Testis (tissue), 3 donors: Measurements from ENCODE around the gene ZC3H12D. TPM values are rescaled to one million over a fixed set of nuclear protein-coding genes. Genes with fewer than 3 reads are reported as not detected.
"Not testable (repeated sequence)": the region's sequence is repeated elsewhere in the genome, so short reads cannot be mapped to it uniquely, and the experiment has no call there.

Source experiments
- DNase-seq: peaks from one replicate; pipeline ENCODE4 v3.0.0-alpha.2; 2019
- H3K27ac ChIP-seq, 2 donors: fragments of 200-600 bp; sonication (generic); one replicate each; pipeline ENCODE4 v1.5.1; 2019
- H3K27me3 ChIP-seq: fragments of 200-600 bp; sonication (generic); one replicate; pipeline ENCODE4 v1.5.1; 2019
- H3K36me3 ChIP-seq: fragments of 200-600 bp; sonication (generic); one replicate; pipeline ENCODE4 v1.5.1; 2017; ENCODE audit warnings: low read depth; ENCODE audit errors: missing control alignments
- H3K4me1 ChIP-seq: fragments of 200-600 bp; sonication (generic); one replicate; pipeline ENCODE4 v1.5.1; 2019
- H3K4me3 ChIP-seq, 2 donors: fragments of 200-600 bp; sonication (generic); one replicate each; pipeline ENCODE4 v1.5.1; 2017 to 2019
- H3K9me3 ChIP-seq: fragments of 200-600 bp; sonication (generic); one replicate; pipeline ENCODE4 v1.5.1; 2017
- CTCF ChIP-seq, 3 experiments: fragments of 450-650 bp in 2 of 3; fragments of 200-600 bp in 1 of 3; sonication (generic) in 1 of 3; IDR thresholded peaks; one replicate each; pipeline ENCODE4 v1.5.1; 2016 to 2019; ENCODE audit warnings: antibody characterized with exemption in 3 of 3, mild to moderate bottlenecking in 2 of 3, moderate library complexity in 1 of 3
- POLR2A ChIP-seq: fragments of 450-650 bp; IDR thresholded peaks from one replicate; pipeline ENCODE4 v1.6.1; 2017; ENCODE audit warnings: antibody characterized with exemption, mild to moderate bottlenecking, moderate library complexity
- WGBS, 2 donors: methylation state at CpG; one replicate each; pipeline ENCODE4 v1.1.5; 2018; 5-methylcytosine and 5-hydroxymethylcytosine counted together
- intact Hi-C: fragments of 100-400 bp; cut with DNase I; formaldehyde crosslinking; loops from one replicate; pipeline ENCODE4 v1.15.1; 2023; ENCODE audit warnings: low total_unique reads
- polyA plus RNA-seq: library from polyadenylated mRNA; stranded (reverse); fragments of 350-450 nt; fragmentation: Illumina TruSeq; extraction: RNeasy Lipid Tissue Mini Kit (QIAGEN cat#74804); gene quantifications from one replicate; pipeline ENCODE4 v1.2.3, GENCODE V29; 2014; ENCODE audit warnings: low read depth, low replicate concordance; ENCODE audit not compliant: insufficient read depth
- total RNA-seq, 2 donors: library from RNA; depleted of rRNA; stranded (reverse); fragments of >200 nt; gene quantifications; one replicate each; pipeline ENCODE4 v1.2.3, GENCODE V29; 2016

The ZC3H12D gene
- total and polyA plus RNA-seq, 3 donors from 2014 or later = 0.61 to 2.1 (median 1.4) TPM

- WGBS, 2 donors = 70 to 78% methylated on average over 1 of the region's 1 CpG
- intact Hi-C loops = no loop called here
- no peak for TF ChIP-seq CTCF (IDR thresholded peaks at IDR 0.05)
- TF ChIP-seq POLR2A = no peak
- no peak overlapping the region for H3K4me3 ChIP-seq
- H3K4me1 ChIP-seq = no peaks in the 10 kb centered on the region
- no peak for DNase-seq
- no peak overlapping the region for H3K27ac ChIP-seq
- H3K36me3 ChIP-seq = no peaks in the 10 kb centered on the region
- no peaks in the 10 kb centered on the region for H3K9me3 ChIP-seq
- H3K27me3 ChIP-seq = no peaks in the 10 kb centered on the region
Observed at GRCh38 chr6:149501201-149501600, 16.4 kb upstream of the ZC3H12D start.

- no peak for TF ChIP-seq CTCF (IDR thresholded peaks at IDR 0.05)
- TF ChIP-seq POLR2A = no peak
- H3K27ac ChIP-seq = no peak overlapping the region
- no peaks in the 10 kb centered on the region for H3K4me1 ChIP-seq
- 81 to 88% methylated on average over 1 of the region's 1 CpG for WGBS, 2 donors
- H3K4me3 ChIP-seq = no peak overlapping the region
- H3K36me3 ChIP-seq = no peaks in the 10 kb centered on the region
- no peak for DNase-seq
- H3K9me3 ChIP-seq = no peaks in the 10 kb centered on the region
- intact Hi-C loops = no loop called here
- H3K27me3 ChIP-seq = no peaks in the 10 kb centered on the region
Observed at GRCh38 chr6:149500096-149500495, 15.3 kb upstream of the ZC3H12D start.

DNA sequence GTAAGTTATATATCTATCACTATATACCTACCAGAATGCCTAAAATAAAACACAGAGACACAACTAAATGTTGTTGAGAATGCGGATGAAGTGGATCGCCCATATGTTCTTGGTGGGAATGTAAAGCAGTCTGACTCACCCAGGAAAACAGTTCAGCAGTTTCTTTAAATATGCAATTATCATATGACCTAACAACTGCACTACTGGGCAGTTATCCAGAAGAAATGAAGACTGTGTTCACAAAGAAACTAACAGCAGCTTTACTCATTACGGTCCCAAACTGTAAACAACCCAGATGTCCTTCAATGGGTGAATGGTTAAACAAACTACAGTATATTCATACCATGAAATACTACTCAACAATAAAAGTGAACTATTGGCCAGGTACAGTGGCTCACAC, 14.3 kb upstream of the ZC3H12D start:
- H3K4me1 ChIP-seq = no peaks in the 10 kb centered on the region
- no peaks in the 10 kb centered on the region for H3K36me3 ChIP-seq
- TF ChIP-seq POLR2A = no peak
- TF ChIP-seq CTCF (IDR thresholded peaks at IDR 0.05) = no peak
- H3K27me3 ChIP-seq = no peaks in the 10 kb centered on the region
- 78 to 81% methylated on average over 3 of the region's 3 CpGs for WGBS, 2 donors
- H3K9me3 ChIP-seq = no peaks in the 10 kb centered on the region
- no peak overlapping the region for H3K4me3 ChIP-seq
- no peak overlapping the region for H3K27ac ChIP-seq
- DNase-seq = no peak
- intact Hi-C loops = no loop called here

DNA sequence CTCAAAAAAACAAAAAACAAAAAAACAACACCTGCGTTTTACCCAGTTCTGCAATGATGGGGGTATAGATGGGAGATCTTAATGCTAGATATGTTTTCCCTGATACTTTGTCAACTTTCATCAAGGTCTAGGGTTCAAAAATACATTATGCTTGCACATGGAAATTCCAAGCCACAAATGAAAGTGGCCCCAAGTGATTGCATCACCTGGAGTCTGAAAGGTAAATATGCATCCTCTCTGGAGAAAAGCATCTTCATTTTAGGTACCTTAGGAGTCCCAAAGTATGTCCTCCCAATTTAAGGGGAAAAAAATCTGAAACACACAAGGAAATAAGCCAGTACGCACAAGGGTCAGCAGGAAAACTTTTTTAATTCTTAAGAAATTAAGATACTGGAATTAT, 12.6 kb upstream of the ZC3H12D start:
- intact Hi-C loops = no loop called here
- Histone ChIP-seq H3K4me3 (no peak overlapping the region), H3K9me3 (no peaks in the 10 kb centered on the region), H3K36me3 (no peaks in the 10 kb centered on the region), H3K27ac (no peak overlapping the region), H3K4me1 (no peaks in the 10 kb centered on the region), H3K27me3 (no peaks in the 10 kb centered on the region)
- no peak for DNase-seq
- WGBS, 2 donors = 90 to 97% methylated on average over 2 of the region's 2 CpGs
- TF ChIP-seq POLR2A (no peak), CTCF (IDR thresholded peaks at IDR 0.05) (no peak)

DNA sequence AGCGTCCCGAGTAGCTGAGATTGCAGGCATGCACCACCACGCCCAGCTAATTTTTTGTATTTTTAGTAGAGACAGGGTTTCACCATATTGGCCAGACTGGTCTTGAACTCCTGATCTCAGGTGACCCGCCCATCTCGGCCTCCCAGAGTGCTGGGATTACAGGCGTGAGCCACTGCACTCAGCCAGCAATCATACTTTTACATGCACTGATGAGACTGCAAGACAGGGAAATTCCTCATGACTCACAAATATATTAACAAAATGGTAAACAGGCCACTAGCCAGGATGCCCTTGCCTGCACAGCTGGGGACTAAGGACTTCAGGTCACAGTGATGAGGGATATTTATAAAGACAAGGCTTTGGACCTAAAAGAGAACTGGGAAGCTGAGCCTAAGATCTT, 11.8 kb upstream of the ZC3H12D start:
- H3K4me3 ChIP-seq, H3K27me3 ChIP-seq, intact Hi-C loops, H3K36me3 ChIP-seq, H3K9me3 ChIP-seq, H3K4me1 ChIP-seq, H3K27ac ChIP-seq, DNase-seq: not testable (repeated sequence)
- 93 to 94% methylated on average over 6 of the region's 6 CpGs for WGBS, 2 donors

DNA sequence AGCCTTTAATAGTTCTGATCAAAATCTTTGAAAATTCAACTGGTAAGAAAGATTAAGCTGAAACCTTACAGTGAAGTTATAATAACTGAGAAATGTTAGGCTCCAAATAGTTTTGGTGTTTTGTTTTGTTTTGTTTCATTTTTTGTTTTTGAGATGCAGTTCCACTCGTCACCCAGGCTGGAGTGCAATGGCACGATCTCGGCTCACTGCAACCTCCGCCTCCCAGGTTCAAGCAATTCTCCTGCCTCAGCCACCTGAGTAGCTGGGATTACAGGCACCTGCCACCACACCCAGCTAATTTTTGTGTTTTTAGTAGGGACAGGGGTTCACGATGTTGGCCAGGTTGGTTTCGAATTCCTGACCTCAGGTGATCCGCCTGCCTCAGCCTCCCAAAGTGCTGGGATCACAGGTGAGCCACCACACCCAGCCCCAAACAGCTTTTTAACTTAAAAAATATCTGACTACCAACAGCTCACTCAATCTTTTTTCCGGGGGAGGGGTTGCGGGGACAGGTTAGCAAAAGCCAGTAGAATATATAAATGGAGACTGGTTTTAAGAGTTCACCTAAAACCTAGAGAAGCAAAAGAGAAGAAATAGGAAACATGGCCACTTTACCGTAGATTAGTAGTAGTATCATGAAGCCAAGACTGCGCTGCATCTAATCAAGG, 10.7 kb upstream of the ZC3H12D start:
- intact Hi-C loops, H3K4me3 ChIP-seq, H3K36me3 ChIP-seq, H3K4me1 ChIP-seq, H3K27ac ChIP-seq, H3K9me3 ChIP-seq, H3K27me3 ChIP-seq, DNase-seq: not testable (repeated sequence)
- WGBS, 2 donors = 87 to 91% methylated on average over 11 of the region's 11 CpGs

DNA sequence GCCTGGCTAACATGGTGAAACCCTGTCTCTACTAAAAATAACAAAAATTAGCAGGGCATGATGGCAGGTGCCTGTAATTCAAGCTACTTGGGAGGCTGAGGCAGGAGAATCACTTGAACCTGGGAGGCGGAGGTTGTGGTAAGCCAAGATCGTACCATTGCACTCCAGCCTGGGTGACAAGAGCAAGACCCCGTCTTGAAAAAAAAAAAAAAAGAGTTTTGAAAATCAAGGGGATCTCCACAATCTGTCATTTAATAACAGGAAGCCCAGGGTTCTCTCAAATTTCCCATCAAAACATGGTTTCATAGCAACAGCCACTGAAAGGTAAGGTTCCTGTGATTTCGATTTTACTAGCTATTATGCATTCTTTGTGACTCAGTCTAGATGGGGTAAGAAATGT, 10.0 kb upstream of the ZC3H12D start:
- H3K4me1 ChIP-seq, H3K9me3 ChIP-seq, H3K27ac ChIP-seq, H3K36me3 ChIP-seq, DNase-seq, H3K27me3 ChIP-seq, H3K4me3 ChIP-seq, intact Hi-C loops: not testable (repeated sequence)
- WGBS, 2 donors = 93 to 99% methylated on average over 4 of the region's 4 CpGs
